ENCODE measurements around the gene TMED3. TPM values are rescaled to one million over a fixed set of nuclear protein-coding genes. Genes with fewer than 3 reads are reported as not detected.
A peak's percentile ranks its signal among the peaks of the same experiment; 100 is the strongest.

Gene TMED3
- total RNA-seq, 1 experiment from 2014 or later, result 164 TPM

DNA sequence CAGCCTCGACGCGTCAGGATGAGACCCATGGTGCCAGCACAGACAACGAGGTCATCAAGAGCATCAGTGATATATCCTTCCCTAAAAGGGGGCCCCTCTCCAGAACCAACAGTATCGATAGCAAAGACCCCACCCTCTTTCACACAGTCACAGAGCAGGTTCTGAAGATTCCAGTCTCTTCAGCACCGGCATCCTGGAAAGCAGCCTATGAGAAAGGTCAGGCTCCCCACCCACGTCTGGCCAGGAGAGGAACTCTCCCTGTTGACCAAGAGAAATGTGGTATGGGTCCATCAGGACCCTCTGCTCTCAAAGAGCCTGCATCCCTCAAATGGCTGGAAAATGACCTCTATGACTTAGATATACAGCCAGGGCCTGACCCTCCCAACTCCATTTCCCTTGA is 16.8 kb upstream of the TMED3 start:
- Histone ChIP-seq H3K9me3 (ENCODE audit: low read length) (no peaks in the 10 kb centered on the region), H3K36me3 (ENCODE audit: low read depth, low read length) (no peaks in the 10 kb centered on the region), H4K20me1 (ENCODE audit: low read length) (no peaks in the 10 kb centered on the region), H3K79me2 (ENCODE audit: low read length) (no peaks in the 10 kb centered on the region), H3K9ac (ENCODE audit: low read length) (no peak overlapping the region), H3F3A (ENCODE audit: low read length, unreplicated experiment) (no peaks in the 10 kb centered on the region), H3K4me3 (ENCODE audit: low read length) (no peak overlapping the region), H3K4me1 (ENCODE audit: insufficient read depth, low read length) (no peaks in the 10 kb centered on the region), H3K4me2 (ENCODE audit: low read length) (no peak overlapping the region), H2AFZ (ENCODE audit: low read length) (no peak overlapping the region), H3K27ac (ENCODE audit: low read length) (no peak overlapping the region), H3K9me2 (replicated peaks; ENCODE audit: low read length) (no peaks in the 10 kb centered on the region), H3K27me3 (ENCODE audit: low read length) (peaks cover 51% of the 10 kb centered on the region)
- no peak for DNase-seq
- no peak for TF ChIP-seq EZH2 (IDR thresholded peaks at IDR 0.05; ENCODE audit: low read length, unreplicated experiment)
- no peak for TF ChIP-seq CTCF (conservative IDR thresholded peaks at IDR 0.05; ENCODE audit: low read depth, low read length)
- TF ChIP-seq EZH2phosphoT487 (IDR thresholded peaks at IDR 0.05; ENCODE audit: borderline replicate concordance, low read length), result no peak
- ATAC-seq, result no peak
- CTCF ChIA-PET, result no interaction called here
- POLR2A ChIA-PET (ENCODE audit: unreplicated experiment), result no interaction called here
- intact Hi-C loops (cut with micrococcal nuclease), result no loop called here
- BruUV-seq (replicated peaks), result no TSS peak

DNA sequence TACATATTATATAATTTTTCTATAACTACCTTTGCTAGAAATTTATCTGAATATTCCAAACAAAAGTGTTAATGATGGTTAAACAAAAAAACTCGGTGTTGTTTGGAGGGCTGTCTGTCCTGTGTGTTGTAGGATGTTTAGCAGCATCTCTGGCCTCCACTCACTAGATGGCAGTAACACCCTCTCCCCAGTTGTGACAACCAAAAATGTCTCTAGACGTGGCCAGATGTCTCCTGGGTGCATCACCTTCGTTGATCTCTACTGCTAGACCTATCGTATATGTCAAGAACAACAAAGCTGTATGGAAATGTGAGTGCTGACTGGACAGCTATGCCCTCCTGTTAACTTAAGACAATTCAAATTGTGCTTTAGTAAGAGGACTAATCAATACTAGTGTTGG is 14.3 kb upstream of the TMED3 start:
- H3F3A ChIP-seq (ENCODE audit: low read length, unreplicated experiment), result no peaks in the 10 kb centered on the region
- no peak overlapping the region for H3K27ac ChIP-seq (ENCODE audit: low read length)
- no peak for DNase-seq
- no peak overlapping the region for H3K4me2 ChIP-seq (ENCODE audit: low read length)
- H4K20me1 ChIP-seq (ENCODE audit: low read length), result no peaks in the 10 kb centered on the region
- no peak overlapping the region for H3K4me3 ChIP-seq (ENCODE audit: low read length)
- H3K9ac ChIP-seq (ENCODE audit: low read length), result no peak overlapping the region
- no TSS peak for BruUV-seq (replicated peaks)
- no peak overlapping the region for H2AFZ ChIP-seq (ENCODE audit: low read length)
- TF ChIP-seq EZH2 (IDR thresholded peaks at IDR 0.05; ENCODE audit: low read length, unreplicated experiment) (no peak), EZH2phosphoT487 (IDR thresholded peaks at IDR 0.05; ENCODE audit: borderline replicate concordance, low read length) (no peak), CTCF (conservative IDR thresholded peaks at IDR 0.05; ENCODE audit: low read depth, low read length) (peak; percentile 55)
- no peaks in the 10 kb centered on the region for H3K9me2 ChIP-seq (replicated peaks; ENCODE audit: low read length)
- peaks cover 69% of the 10 kb centered on the region for H3K27me3 ChIP-seq (ENCODE audit: low read length)
- no peaks in the 10 kb centered on the region for H3K4me1 ChIP-seq (ENCODE audit: insufficient read depth, low read length)
- intact Hi-C loops (cut with micrococcal nuclease), result no loop called here
- H3K79me2 ChIP-seq (ENCODE audit: low read length), result no peaks in the 10 kb centered on the region
- CTCF ChIA-PET, result no interaction called here
- POLR2A ChIA-PET (ENCODE audit: unreplicated experiment), result no interaction called here
- H3K9me3 ChIP-seq (ENCODE audit: low read length), result no peaks in the 10 kb centered on the region
- no peaks in the 10 kb centered on the region for H3K36me3 ChIP-seq (ENCODE audit: low read depth, low read length)
- no peak for ATAC-seq

GRCh38 chr15:79299126-79299840 is 11.6 kb upstream of the TMED3 start:
- Histone ChIP-seq H3K4me2 (ENCODE audit: low read length) (no peak overlapping the region), H3K9me3 (ENCODE audit: low read length) (no peaks in the 10 kb centered on the region), H3K4me1 (ENCODE audit: insufficient read depth, low read length) (no peaks in the 10 kb centered on the region), H3K79me2 (ENCODE audit: low read length) (no peaks in the 10 kb centered on the region), H3K27me3 (ENCODE audit: low read length) (peaks cover 76% of the 10 kb centered on the region), H3K27ac (ENCODE audit: low read length) (no peak overlapping the region), H4K20me1 (ENCODE audit: low read length) (no peaks in the 10 kb centered on the region), H2AFZ (ENCODE audit: low read length) (no peak overlapping the region), H3K4me3 (ENCODE audit: low read length) (no peak overlapping the region), H3F3A (ENCODE audit: low read length, unreplicated experiment) (no peaks in the 10 kb centered on the region), H3K36me3 (ENCODE audit: low read depth, low read length) (no peaks in the 10 kb centered on the region), H3K9ac (ENCODE audit: low read length) (no peak overlapping the region), H3K9me2 (replicated peaks; ENCODE audit: low read length) (no peaks in the 10 kb centered on the region)
- DNase-seq, result no peak
- ChIA-PET POLR2A (ENCODE audit: unreplicated experiment) (no interaction called here), CTCF (no interaction called here)
- TF ChIP-seq CTCF (conservative IDR thresholded peaks at IDR 0.05; ENCODE audit: low read depth, low read length) (no peak), EZH2 (IDR thresholded peaks at IDR 0.05; ENCODE audit: low read length, unreplicated experiment) (no peak), EZH2phosphoT487 (IDR thresholded peaks at IDR 0.05; ENCODE audit: borderline replicate concordance, low read length) (no peak)
- intact Hi-C loops (cut with micrococcal nuclease), result no loop called here
- no TSS peak for BruUV-seq (replicated peaks)
- ATAC-seq, result no peak
